HG03469 (cell line): ENCODE results near the gene IGSF9B.
"Not testable (repeated sequence)": the region's sequence is repeated elsewhere in the genome, so short reads cannot be mapped to it uniquely, and the experiment has no call there.

Experiments used
- ATAC-seq: cut with Tn5 transposase; IDR thresholded peaks from one replicate; pipeline ENCODE4 v1.9.1; 2021; ENCODE audit warnings: mild to moderate bottlenecking, moderate library complexity, moderate number of reproducible peaks; ENCODE audit not compliant: unreplicated experiment

Gene IGSF9B

GRCh38 chr11:133956650-133957633, at the start of gene IGSF9B:
TSS of gene IGSF9B (minus strand) at chr11:133956968. CDS start at chr11:133956754, 214 bp downstream.
- ATAC-seq = peak; percentile 98

- ATAC-seq = no peak
These were observed 47.9 kb upstream of the IGSF9B start for GRCh38 chr11:134004496-134005172.

- no peak for ATAC-seq
These were observed 47.2 kb upstream of the IGSF9B start for GRCh38 chr11:134003792-134004495.

- not testable (repeated sequence) for ATAC-seq
These were observed 46.1 kb upstream of the IGSF9B start for GRCh38 chr11:134002819-134003218.

GRCh38 chr11:134002338-134002737, 45.6 kb upstream of the IGSF9B start:
- not testable (repeated sequence) for ATAC-seq

- ATAC-seq = no peak
These were observed 44.8 kb upstream of the IGSF9B start for GRCh38 chr11:134001596-134001995.

GRCh38 chr11:134001088-134001487, 44.3 kb upstream of the IGSF9B start:
- ATAC-seq = no peak

GRCh38 chr11:133999355-133999754, 42.6 kb upstream of the IGSF9B start:
- ATAC-seq = no peak

- no peak for ATAC-seq
These were observed 40.8 kb upstream of the IGSF9B start for GRCh38 chr11:133997554-133997953.

- no peak for ATAC-seq
These were observed 39.9 kb upstream of the IGSF9B start for GRCh38 chr11:133996671-133997070.

GRCh38 chr11:133995066-133995465, 38.3 kb upstream of the IGSF9B start:
- no peak for ATAC-seq

- no peak for ATAC-seq
These were observed 37.2 kb upstream of the IGSF9B start for GRCh38 chr11:133993921-133994320.

- no peak for ATAC-seq
These were observed 36.3 kb upstream of the IGSF9B start for GRCh38 chr11:133993107-133993506.

- ATAC-seq = no peak
These were observed 35.4 kb upstream of the IGSF9B start for GRCh38 chr11:133992121-133992520.

- ATAC-seq = no peak
These were observed 34.3 kb upstream of the IGSF9B start for GRCh38 chr11:133991101-133991500.

- ATAC-seq = no peak
These were observed 33.7 kb upstream of the IGSF9B start for GRCh38 chr11:133990501-133990900.

GRCh38 chr11:133988686-133989410, 32.1 kb upstream of the IGSF9B start:
- ATAC-seq = no peak

GRCh38 chr11:133987171-133987570, 30.4 kb upstream of the IGSF9B start:
- no peak for ATAC-seq

- ATAC-seq = no peak
These were observed 29.5 kb upstream of the IGSF9B start for GRCh38 chr11:133985981-133986944.
